ENCODE data around the gene COPG2.

COPG2 gene

GRCh38 chr7:130649004-130649790, 19.4 kb downstream of the COPG2 start:
- TF ChIP-seq, protein P1, sequence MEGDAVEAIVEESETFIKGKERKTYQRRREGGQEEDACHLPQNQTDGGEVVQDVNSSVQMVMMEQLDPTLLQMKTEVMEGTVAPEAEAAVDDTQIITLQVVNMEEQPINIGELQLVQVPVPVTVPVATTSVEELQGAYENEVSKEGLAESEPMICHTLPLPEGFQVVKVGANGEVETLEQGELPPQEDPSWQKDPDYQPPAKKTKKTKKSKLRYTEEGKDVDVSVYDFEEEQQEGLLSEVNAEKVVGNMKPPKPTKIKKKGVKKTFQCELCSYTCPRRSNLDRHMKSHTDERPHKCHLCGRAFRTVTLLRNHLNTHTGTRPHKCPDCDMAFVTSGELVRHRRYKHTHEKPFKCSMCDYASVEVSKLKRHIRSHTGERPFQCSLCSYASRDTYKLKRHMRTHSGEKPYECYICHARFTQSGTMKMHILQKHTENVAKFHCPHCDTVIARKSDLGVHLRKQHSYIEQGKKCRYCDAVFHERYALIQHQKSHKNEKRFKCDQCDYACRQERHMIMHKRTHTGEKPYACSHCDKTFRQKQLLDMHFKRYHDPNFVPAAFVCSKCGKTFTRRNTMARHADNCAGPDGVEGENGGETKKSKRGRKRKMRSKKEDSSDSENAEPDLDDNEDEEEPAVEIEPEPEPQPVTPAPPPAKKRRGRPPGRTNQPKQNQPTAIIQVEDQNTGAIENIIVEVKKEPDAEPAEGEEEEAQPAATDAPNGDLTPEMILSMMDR (IDR thresholded peaks at IDR 0.05; ENCODE audit: low read length): no peak
- TF ChIP-seq EZH2 (IDR thresholded peaks at IDR 0.05; ENCODE audit: borderline replicate concordance, low read length): no peak
- Histone ChIP-seq H3K27me3 (ENCODE audit: insufficient read depth, low read length) (no peaks in the 10 kb centered on the region), H3K4me1 (ENCODE audit: insufficient read depth, low read length, severe bottlenecking) (no peaks in the 10 kb centered on the region), H3F3A (ENCODE audit: insufficient read depth, low read length) (no peaks in the 10 kb centered on the region), H3K36me3 (ENCODE audit: insufficient read depth, low read length) (peaks cover 45% of the 10 kb centered on the region), H3K4me3 (ENCODE audit: low read depth, low read length, poor library complexity, severe bottlenecking) (no peak overlapping the region), H3K9me3 (ENCODE audit: low read length) (no peaks in the 10 kb centered on the region; the same call in 1 of the 2 replicates), H3K27ac (ENCODE audit: low read depth, low read length, poor library complexity, severe bottlenecking) (no peak overlapping the region), H4K20me1 (ENCODE audit: insufficient read depth, low read length) (no peaks in the 10 kb centered on the region), H3K9me2 (ENCODE audit: low read depth, low read length) (no peaks in the 10 kb centered on the region), H3K4me2 (ENCODE audit: low read length) (no peak overlapping the region), H3K9ac (ENCODE audit: low read length) (no peak overlapping the region), H2AFZ (ENCODE audit: low read length) (no peak overlapping the region), H3K79me2 (ENCODE audit: insufficient read depth, low read length) (no peaks in the 10 kb centered on the region)

- Histone ChIP-seq H3K4me2 (ENCODE audit: low read length) (no peak overlapping the region), H3F3A (ENCODE audit: insufficient read depth, low read length) (no peaks in the 10 kb centered on the region), H3K36me3 (ENCODE audit: insufficient read depth, low read length) (peaks cover 45% of the 10 kb centered on the region), H3K9ac (ENCODE audit: low read length) (no peak overlapping the region), H3K27me3 (ENCODE audit: insufficient read depth, low read length) (no peaks in the 10 kb centered on the region), H3K27ac (ENCODE audit: low read depth, low read length, poor library complexity, severe bottlenecking) (no peak overlapping the region), H3K79me2 (ENCODE audit: insufficient read depth, low read length) (no peaks in the 10 kb centered on the region), H4K20me1 (ENCODE audit: insufficient read depth, low read length) (no peaks in the 10 kb centered on the region), H2AFZ (ENCODE audit: low read length) (no peak overlapping the region), H3K4me1 (ENCODE audit: insufficient read depth, low read length, severe bottlenecking) (no peaks in the 10 kb centered on the region), H3K4me3 (ENCODE audit: low read depth, low read length, poor library complexity, severe bottlenecking) (no peak overlapping the region), H3K9me2 (ENCODE audit: low read depth, low read length) (no peaks in the 10 kb centered on the region), H3K9me3 (ENCODE audit: low read length) (no peaks in the 10 kb centered on the region; the same call in 1 of the 2 replicates)
- no peak for TF ChIP-seq EZH2 (IDR thresholded peaks at IDR 0.05; ENCODE audit: borderline replicate concordance, low read length)
- TF ChIP-seq, protein P1 (IDR thresholded peaks at IDR 0.05; ENCODE audit: low read length): no peak
Observed at GRCh38 chr7:130648580-130648979, 20.0 kb downstream of the COPG2 start.

DNA sequence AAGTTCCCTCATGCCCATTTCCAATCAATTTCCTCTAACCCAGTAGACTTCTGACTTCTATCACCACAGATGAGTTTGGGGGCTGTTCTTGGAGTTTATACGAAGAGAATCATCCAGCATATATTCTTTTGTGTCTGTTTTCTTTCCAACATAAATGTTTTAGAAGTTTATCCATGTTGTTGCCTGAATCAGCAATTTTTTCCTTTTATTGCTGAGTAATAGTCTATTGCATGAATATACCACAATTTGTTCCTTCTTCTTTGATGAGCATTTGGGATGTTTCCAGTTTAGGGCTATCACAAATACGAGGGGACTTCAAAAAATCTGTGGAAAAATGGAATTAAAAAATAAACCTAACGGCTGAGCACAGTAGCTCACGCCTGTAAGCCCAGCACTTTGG, 26.2 kb downstream of the COPG2 start:
- Histone ChIP-seq H3K4me2 (ENCODE audit: low read length) (no peak overlapping the region), H2AFZ (ENCODE audit: low read length) (no peak overlapping the region), H3K36me3 (ENCODE audit: insufficient read depth, low read length) (peaks cover 16% of the 10 kb centered on the region), H3K4me3 (ENCODE audit: low read depth, low read length, poor library complexity, severe bottlenecking) (no peak overlapping the region), H3K9ac (ENCODE audit: low read length) (no peak overlapping the region), H4K20me1 (ENCODE audit: insufficient read depth, low read length) (no peaks in the 10 kb centered on the region), H3K9me2 (ENCODE audit: low read depth, low read length) (no peaks in the 10 kb centered on the region), H3K4me1 (ENCODE audit: insufficient read depth, low read length, severe bottlenecking) (no peaks in the 10 kb centered on the region), H3K27me3 (ENCODE audit: insufficient read depth, low read length) (no peaks in the 10 kb centered on the region), H3K79me2 (ENCODE audit: insufficient read depth, low read length) (no peaks in the 10 kb centered on the region), H3F3A (ENCODE audit: insufficient read depth, low read length) (no peaks in the 10 kb centered on the region), H3K9me3 (ENCODE audit: low read length) (peaks cover 9% of the 10 kb centered on the region; the same call in 1 of the 2 replicates), H3K27ac (ENCODE audit: low read depth, low read length, poor library complexity, severe bottlenecking) (no peak overlapping the region)
- TF ChIP-seq, protein P1 (IDR thresholded peaks at IDR 0.05; ENCODE audit: low read length): no peak
- no peak for TF ChIP-seq EZH2 (IDR thresholded peaks at IDR 0.05; ENCODE audit: borderline replicate concordance, low read length)

All from OCI-LY1 (cell line).